Effector memory CD8-positive, alpha-beta T cell (primary cell): ENCODE measurements around the gene BARX1.
"Not testable (repeated sequence)": the region's sequence is repeated elsewhere in the genome, so short reads cannot be mapped to it uniquely, and the experiment has no call there.

Experiments
- ATAC-seq: fragments of 150-1000 bp; cut with Tn5 transposase; replicated peaks from 2 replicates; pipeline ENCODE4 v1.10.0; 2021; ENCODE audit warnings: mild to moderate bottlenecking, moderate library complexity
- DNase-seq, 3 experiments: peaks; one replicate each; pipeline ENCODE4 v3.0.0; 2021
- H3K27ac Mint-ChIP-seq, 2 donors: one replicate each; pipeline ENCODE4 v1.8.0; 2022; ENCODE audit warnings: mild to moderate bottlenecking in 2 of 2, mixed read lengths in 2 of 2, moderate library complexity in 2 of 2
- H3K27me3 Mint-ChIP-seq, 2 donors: one replicate each; pipeline ENCODE4 v1.8.0; 2022; ENCODE audit warnings: mixed read lengths in 2 of 2
- H3K36me3 Mint-ChIP-seq: one replicate; pipeline ENCODE4 v1.8.0; 2022; ENCODE audit warnings: mild to moderate bottlenecking, moderate library complexity, mixed read lengths; ENCODE audit not compliant: insufficient read depth
- H3K4me1 Mint-ChIP-seq, 2 donors: one replicate each; pipeline ENCODE4 v1.8.0; 2022; ENCODE audit warnings: low read depth in 2 of 2, mixed read lengths in 2 of 2
- H3K4me3 Mint-ChIP-seq, 2 donors: one replicate each; pipeline ENCODE4 v1.8.0; 2022; ENCODE audit warnings: mild to moderate bottlenecking in 2 of 2, mixed read lengths in 2 of 2, moderate library complexity in 2 of 2
- H3K9me3 Mint-ChIP-seq, 2 donors: one replicate each; pipeline ENCODE4 v1.8.0; 2022; ENCODE audit warnings: mixed read lengths in 2 of 2

Gene BARX1

GRCh38 chr9:93942161-93942560, 13.0 kb downstream of the BARX1 start:
- Mint-ChIP-seq H3K9me3 (no peaks in the 10 kb centered on the region), H3K36me3 (no peaks in the 10 kb centered on the region), H3K27me3 (peaks cover 72 to 90% of the 10 kb centered on the region in 2 donors), H3K4me1 (peaks cover 14 to 17% of the 10 kb centered on the region in 2 donors), H3K27ac (no peak overlapping the region), H3K4me3 (no peak overlapping the region)
- DNase-seq (no peak), ATAC-seq (no peak)

- no peaks in the 10 kb centered on the region for H3K9me3 Mint-ChIP-seq
- H3K27ac Mint-ChIP-seq, result no peak overlapping the region
- H3K4me1 Mint-ChIP-seq, result peaks cover 14 to 17% of the 10 kb centered on the region in 2 donors
- no peak for DNase-seq
- H3K36me3 Mint-ChIP-seq, result no peaks in the 10 kb centered on the region
- ATAC-seq, result no peak
- peaks cover 66 to 89% of the 10 kb centered on the region in 2 donors for H3K27me3 Mint-ChIP-seq
- H3K4me3 Mint-ChIP-seq, result no peak overlapping the region
Measured at GRCh38 chr9:93941493-93941892, 13.7 kb downstream of the BARX1 start.

GRCh38 chr9:93940951-93941350, 14.2 kb downstream of the BARX1 start:
- H3K9me3 Mint-ChIP-seq, result no peaks in the 10 kb centered on the region
- H3K27me3 Mint-ChIP-seq, result peaks cover 61 to 88% of the 10 kb centered on the region in 2 donors
- ATAC-seq (no peak), DNase-seq (no peak)
- H3K4me3 Mint-ChIP-seq, result no peak overlapping the region
- H3K27ac Mint-ChIP-seq, result no peak overlapping the region
- H3K4me1 Mint-ChIP-seq, result peaks cover 11 to 14% of the 10 kb centered on the region in 2 donors
- no peaks in the 10 kb centered on the region for H3K36me3 Mint-ChIP-seq

- not testable (repeated sequence) for H3K36me3 Mint-ChIP-seq, DNase-seq, H3K9me3 Mint-ChIP-seq, H3K4me1 Mint-ChIP-seq, ATAC-seq, H3K4me3 Mint-ChIP-seq, H3K27ac Mint-ChIP-seq
- peaks cover 50 to 83% of the 10 kb centered on the region in 2 donors for H3K27me3 Mint-ChIP-seq
Measured at GRCh38 chr9:93939589-93939988, 15.6 kb downstream of the BARX1 start.

- H3K27me3 Mint-ChIP-seq, result peaks cover 48 to 83% of the 10 kb centered on the region in 2 donors
- H3K27ac Mint-ChIP-seq, result no peak overlapping the region
- H3K4me1 Mint-ChIP-seq, result no peaks in the 10 kb centered on the region
- H3K9me3 Mint-ChIP-seq, result no peaks in the 10 kb centered on the region
- ATAC-seq, result no peak
- H3K36me3 Mint-ChIP-seq, result no peaks in the 10 kb centered on the region
- H3K4me3 Mint-ChIP-seq, result no peak overlapping the region
- DNase-seq, result no peak
Measured at GRCh38 chr9:93937193-93937592, 18.0 kb downstream of the BARX1 start.

- H3K36me3 Mint-ChIP-seq, result no peaks in the 10 kb centered on the region
- H3K9me3 Mint-ChIP-seq, result no peaks in the 10 kb centered on the region
- H3K4me1 Mint-ChIP-seq, result no peaks in the 10 kb centered on the region
- DNase-seq, result no peak
- peaks cover 45 to 93% of the 10 kb centered on the region in 2 donors for H3K27me3 Mint-ChIP-seq
- H3K4me3 Mint-ChIP-seq, result no peak overlapping the region
- no peak for ATAC-seq
- no peak overlapping the region for H3K27ac Mint-ChIP-seq
Measured at GRCh38 chr9:93931905-93932304, 23.2 kb downstream of the BARX1 start.

- no peak overlapping the region for H3K27ac Mint-ChIP-seq
- peaks cover 55 to 98% of the 10 kb centered on the region in 2 donors for H3K27me3 Mint-ChIP-seq
- no peaks in the 10 kb centered on the region for H3K4me1 Mint-ChIP-seq
- H3K4me3 Mint-ChIP-seq, result no peak overlapping the region
- DNase-seq, result no peak
- H3K9me3 Mint-ChIP-seq, result no peaks in the 10 kb centered on the region
- ATAC-seq, result no peak
- no peaks in the 10 kb centered on the region for H3K36me3 Mint-ChIP-seq
Measured at GRCh38 chr9:93930070-93930469, 25.1 kb downstream of the BARX1 start.

- Mint-ChIP-seq H3K4me3 (no peak overlapping the region), H3K36me3 (no peaks in the 10 kb centered on the region), H3K4me1 (no peaks in the 10 kb centered on the region), H3K27ac (no peak overlapping the region), H3K27me3 (peaks cover 51 to 89% of the 10 kb centered on the region in 2 donors), H3K9me3 (no peaks in the 10 kb centered on the region)
- no peak for ATAC-seq
- no peak for DNase-seq
Measured at GRCh38 chr9:93929231-93929630, 25.9 kb downstream of the BARX1 start.

- Mint-ChIP-seq H3K4me3 (no peak overlapping the region), H3K36me3 (no peaks in the 10 kb centered on the region), H3K9me3 (no peaks in the 10 kb centered on the region), H3K27ac (no peak overlapping the region), H3K4me1 (no peaks in the 10 kb centered on the region), H3K27me3 (peaks cover 30 to 65% of the 10 kb centered on the region in 2 donors)
- no peak for DNase-seq
- no peak for ATAC-seq
Measured at GRCh38 chr9:93922535-93922934, 32.6 kb downstream of the BARX1 start.

- H3K27me3 Mint-ChIP-seq, result peaks cover 17 to 43% of the 10 kb centered on the region in 2 donors
Measured at GRCh38 chr9:93920131-93920800, 34.9 kb downstream of the BARX1 start.

GRCh38 chr9:93918061-93918460, 37.1 kb downstream of the BARX1 start:
- Mint-ChIP-seq H3K4me1 (no peaks in the 10 kb centered on the region), H3K36me3 (no peaks in the 10 kb centered on the region), H3K4me3 (no peak overlapping the region), H3K27me3 (peaks cover 12 to 41% of the 10 kb centered on the region in 2 donors), H3K27ac (no peak overlapping the region), H3K9me3 (no peaks in the 10 kb centered on the region)
- DNase-seq (no peak), ATAC-seq (no peak)

More at GRCh38 chr9:93920131-93920800, 34.9 kb downstream of the BARX1 start:
- no peak overlapping the region for H3K4me3 Mint-ChIP-seq
- ATAC-seq, result no peak
- H3K27ac Mint-ChIP-seq, result no peak overlapping the region
- DNase-seq, result no peak
- no peaks in the 10 kb centered on the region for H3K36me3 Mint-ChIP-seq
- H3K9me3 Mint-ChIP-seq, result no peaks in the 10 kb centered on the region
- no peaks in the 10 kb centered on the region for H3K4me1 Mint-ChIP-seq

- Mint-ChIP-seq H3K4me3 (no peak overlapping the region), H3K4me1 (no peaks in the 10 kb centered on the region), H3K9me3 (no peaks in the 10 kb centered on the region), H3K27me3 (peaks cover 12 to 33% of the 10 kb centered on the region in 2 donors), H3K27ac (no peak overlapping the region), H3K36me3 (no peaks in the 10 kb centered on the region)
- DNase-seq, result no peak
- ATAC-seq, result no peak
Measured at GRCh38 chr9:93917121-93917853, 37.9 kb downstream of the BARX1 start.

GRCh38 chr9:93916358-93916757, 38.8 kb downstream of the BARX1 start:
- no peak for DNase-seq
- Mint-ChIP-seq H3K4me3 (no peak overlapping the region), H3K9me3 (no peaks in the 10 kb centered on the region), H3K4me1 (no peaks in the 10 kb centered on the region), H3K27me3 (peaks cover 7 to 30% of the 10 kb centered on the region in 2 donors), H3K36me3 (no peaks in the 10 kb centered on the region), H3K27ac (no peak overlapping the region)
- no peak for ATAC-seq
